Measurements from ENCODE around the gene MYO7B. TPM values are rescaled to one million over a fixed set of nuclear protein-coding genes. Genes with fewer than 3 reads are reported as not detected.

MYO7B gene
- total RNA-seq, 2 experiments from 2014 or later = 3.3 TPM; not detected in 1

DNA sequence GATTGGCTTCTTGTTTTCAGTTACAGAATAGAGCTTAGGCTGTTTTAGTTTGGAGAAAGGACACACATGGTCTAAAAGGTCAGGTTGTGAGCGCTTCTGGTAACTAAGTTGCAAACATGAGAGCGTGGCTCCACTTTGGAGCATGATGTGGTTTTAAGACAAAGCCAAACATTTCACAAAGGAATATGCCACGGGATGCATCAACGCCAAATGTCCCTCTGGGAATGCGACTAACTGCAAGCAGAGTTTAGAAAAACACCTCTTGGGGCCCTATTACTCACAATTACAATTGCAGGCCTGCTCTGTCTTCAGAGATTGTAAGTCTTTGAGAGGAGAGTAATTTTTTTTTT is 25.4 kb downstream of the MYO7B start:
- DNase-seq (ENCODE audit: low spot score) = no peak
- no peaks in the 10 kb centered on the region for H3K36me3 ChIP-seq (ENCODE audit: insufficient read depth, low read length)
- no peak overlapping the region for H3K4me2 ChIP-seq (ENCODE audit: low read length)
- H3K27ac ChIP-seq (ENCODE audit: low read depth, low read length, poor library complexity, severe bottlenecking) = no peak overlapping the region
- BruUV-seq (replicated peaks) = no TSS peak
- CTCF ChIA-PET (ENCODE audit: unreplicated experiment) = no interaction called here
- H3K9me2 ChIP-seq (ENCODE audit: insufficient read depth, low read length) = no peaks in the 10 kb centered on the region
- H3K79me2 ChIP-seq (ENCODE audit: insufficient read depth, low read depth, low read length) = no peaks in the 10 kb centered on the region
- no peaks in the 10 kb centered on the region for H3K9me3 ChIP-seq (ENCODE audit: low read length)
- no peak overlapping the region for H3K4me3 ChIP-seq (ENCODE audit: low read depth, low read length, poor library complexity, severe bottlenecking)
- no peak overlapping the region for H2AFZ ChIP-seq (ENCODE audit: low read length)
- intact Hi-C loops (cut with micrococcal nuclease; ENCODE audit: unreplicated experiment) = no loop called here
- no peaks in the 10 kb centered on the region for H3K4me1 ChIP-seq (ENCODE audit: insufficient read depth, low read length, poor library complexity, severe bottlenecking)
- no peaks in the 10 kb centered on the region for H4K20me1 ChIP-seq (ENCODE audit: insufficient read depth, low read length)
- POLR2A ChIA-PET = interaction anchor here (0.6 kb wide), 1 partner anchor 350 kb away, joined by 3 read pairs; no protein-coding TSS in a partner anchor
- TF ChIP-seq EZH2phosphoT487 (IDR thresholded peaks at IDR 0.05; ENCODE audit: borderline replicate concordance, low read depth, low read length) (no peak), CTCF (conservative IDR thresholded peaks at IDR 0.05; ENCODE audit: low read length) (no peak)

DNA sequence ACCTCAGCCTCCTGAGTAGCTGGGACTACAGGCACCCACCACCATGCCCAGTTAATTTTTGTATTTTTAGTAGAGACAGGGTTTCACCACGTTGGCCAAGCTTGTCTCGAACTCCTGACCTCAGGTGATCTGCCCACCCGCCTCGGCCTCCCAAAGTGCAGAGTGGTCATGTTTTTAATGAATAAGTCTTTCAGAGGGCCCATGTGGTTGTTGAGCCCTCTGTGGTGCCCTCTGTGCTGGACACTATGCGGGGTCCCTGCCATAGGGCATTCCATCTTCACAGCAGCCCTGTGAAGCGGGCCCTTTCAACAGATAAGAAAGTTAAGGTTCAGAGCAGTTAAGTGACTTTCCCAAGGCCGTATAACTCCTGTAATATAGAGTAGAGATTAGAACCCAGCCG is 25.9 kb downstream of the MYO7B start:
- H3K27ac ChIP-seq (ENCODE audit: low read depth, low read length, poor library complexity, severe bottlenecking) = no peak overlapping the region
- ChIA-PET CTCF (ENCODE audit: unreplicated experiment) (no interaction called here), POLR2A (no interaction called here)
- H2AFZ ChIP-seq (ENCODE audit: low read length) = no peak overlapping the region
- intact Hi-C loops (cut with micrococcal nuclease; ENCODE audit: unreplicated experiment) = no loop called here
- no peak for TF ChIP-seq CTCF (conservative IDR thresholded peaks at IDR 0.05; ENCODE audit: low read length)
- no peak for TF ChIP-seq EZH2phosphoT487 (IDR thresholded peaks at IDR 0.05; ENCODE audit: borderline replicate concordance, low read depth, low read length)
- no peaks in the 10 kb centered on the region for H3K9me3 ChIP-seq (ENCODE audit: low read length)
- H4K20me1 ChIP-seq (ENCODE audit: insufficient read depth, low read length) = no peaks in the 10 kb centered on the region
- H3K4me2 ChIP-seq (ENCODE audit: low read length) = no peak overlapping the region
- no peaks in the 10 kb centered on the region for H3K36me3 ChIP-seq (ENCODE audit: insufficient read depth, low read length)
- no TSS peak for BruUV-seq (replicated peaks)
- no peak for DNase-seq (ENCODE audit: low spot score)
- no peaks in the 10 kb centered on the region for H3K9me2 ChIP-seq (ENCODE audit: insufficient read depth, low read length)
- no peak overlapping the region for H3K4me3 ChIP-seq (ENCODE audit: low read depth, low read length, poor library complexity, severe bottlenecking)
- no peaks in the 10 kb centered on the region for H3K4me1 ChIP-seq (ENCODE audit: insufficient read depth, low read length, poor library complexity, severe bottlenecking)
- no peaks in the 10 kb centered on the region for H3K79me2 ChIP-seq (ENCODE audit: insufficient read depth, low read depth, low read length)

GRCh38 chr2:127562936-127563335 is 27.5 kb downstream of the MYO7B start:
- Histone ChIP-seq H3K4me2 (ENCODE audit: low read length) (no peak overlapping the region), H3K36me3 (ENCODE audit: insufficient read depth, low read length) (no peaks in the 10 kb centered on the region), H3K27ac (ENCODE audit: low read depth, low read length, poor library complexity, severe bottlenecking) (no peak overlapping the region), H3K4me3 (ENCODE audit: low read depth, low read length, poor library complexity, severe bottlenecking) (no peak overlapping the region), H3K9me3 (ENCODE audit: low read length) (no peaks in the 10 kb centered on the region), H4K20me1 (ENCODE audit: insufficient read depth, low read length) (no peaks in the 10 kb centered on the region), H3K4me1 (ENCODE audit: insufficient read depth, low read length, poor library complexity, severe bottlenecking) (no peaks in the 10 kb centered on the region), H2AFZ (ENCODE audit: low read length) (no peak overlapping the region), H3K9me2 (ENCODE audit: insufficient read depth, low read length) (no peaks in the 10 kb centered on the region), H3K79me2 (ENCODE audit: insufficient read depth, low read depth, low read length) (no peaks in the 10 kb centered on the region)
- POLR2A ChIA-PET = interaction anchor here (0.6 kb wide), 2 partner anchors 298 to 1663 kb away, joined by 3 read pairs; no protein-coding TSS in a partner anchor
- intact Hi-C loops (cut with micrococcal nuclease; ENCODE audit: unreplicated experiment) = no loop called here
- BruUV-seq (replicated peaks) = no TSS peak
- TF ChIP-seq CTCF (conservative IDR thresholded peaks at IDR 0.05; ENCODE audit: low read length) (no peak), EZH2phosphoT487 (IDR thresholded peaks at IDR 0.05; ENCODE audit: borderline replicate concordance, low read depth, low read length) (no peak)
- no peak for DNase-seq (ENCODE audit: low spot score)
- CTCF ChIA-PET (ENCODE audit: unreplicated experiment) = no interaction called here
